Epidermal melanocyte (primary cell): ENCODE measurements around the gene BCAM.
A peak's percentile ranks its signal among the peaks of the same experiment; 100 is the strongest.
"Not testable (repeated sequence)": the region's sequence is repeated elsewhere in the genome, so short reads cannot be mapped to it uniquely, and the experiment has no call there.

ENCODE experiments used
- DNase-seq: peaks from one replicate; pipeline ENCODE4 v3.0.0; 2011; ENCODE audit warnings: low spot score; ENCODE audit not compliant: insufficient read length

Gene BCAM

GRCh38 chr19:44808463-44809371 lies at the start of gene BCAM:
Gene BCAM, plus strand, starts transcription at chr19:44809103. Its CDS starts 22 bp downstream, at chr19:44809125.
- peak; percentile 95 for DNase-seq

GRCh38 chr19:44762038-44762437 lies 46.9 kb upstream of the BCAM start:
- no peak for DNase-seq

- DNase-seq: no peak
Measured at GRCh38 chr19:44765033-44765948, 43.6 kb upstream of the BCAM start.

- DNase-seq: no peak
Measured at GRCh38 chr19:44765949-44766335, 43.0 kb upstream of the BCAM start.

GRCh38 chr19:44767295-44768180 lies 41.4 kb upstream of the BCAM start:
- no peak for DNase-seq

- DNase-seq: peak; percentile 97
Measured at GRCh38 chr19:44770550-44771257, 38.2 kb upstream of the BCAM start.

- not testable (repeated sequence) for DNase-seq
Measured at GRCh38 chr19:44772144-44772543, 36.8 kb upstream of the BCAM start.

- DNase-seq: no peak
Measured at GRCh38 chr19:44772959-44773358, 35.9 kb upstream of the BCAM start.

GRCh38 chr19:44775676-44776240 lies 33.1 kb upstream of the BCAM start:
- DNase-seq: no peak

GRCh38 chr19:44776402-44777096 lies 32.4 kb upstream of the BCAM start:
- no peak for DNase-seq

GRCh38 chr19:44777715-44778347 lies 31.1 kb upstream of the BCAM start, which contains the start of gene CBLC:
Gene CBLC, plus strand, starts transcription at chr19:44777890. Its CDS starts 42 bp downstream, at chr19:44777932.
- no peak for DNase-seq

GRCh38 chr19:44779150-44779549 lies 29.8 kb upstream of the BCAM start:
- DNase-seq: no peak

- not testable (repeated sequence) for DNase-seq
Measured at GRCh38 chr19:44781694-44782093, 27.2 kb upstream of the BCAM start.

GRCh38 chr19:44782729-44783128 lies 26.2 kb upstream of the BCAM start:
- DNase-seq: no peak

GRCh38 chr19:44783545-44783944 lies 25.4 kb upstream of the BCAM start:
- DNase-seq: no peak

GRCh38 chr19:44785271-44785670 lies 23.6 kb upstream of the BCAM start:
- DNase-seq: no peak

- DNase-seq: no peak
Measured at GRCh38 chr19:44785993-44786392, 22.9 kb upstream of the BCAM start.

- DNase-seq: no peak
Measured at GRCh38 chr19:44788971-44789370, 19.9 kb upstream of the BCAM start.

- no peak for DNase-seq
Measured at GRCh38 chr19:44789943-44790483, 18.9 kb upstream of the BCAM start.
